Lower leg skin (tissue), 3 donors: ENCODE results near the gene LMOD2.

Experiments used
- POLR2A ChIP-seq, 2 donors: fragments of 450-650 bp; IDR thresholded peaks; one replicate each; pipeline ENCODE4 v1.6.1; 2016 to 2017; ENCODE audit warnings: antibody characterized with exemption in 2 of 2, mild to moderate bottlenecking in 1 of 2, moderate library complexity in 1 of 2
- TF ChIP-seq, protein P1 (sequence below), 3 donors: fragments of 450-650 bp; IDR thresholded peaks; one replicate each; pipeline ENCODE4 v1.5.1; 2016; ENCODE audit warnings: antibody characterized with exemption in 3 of 3, mild to moderate bottlenecking in 3 of 3, moderate library complexity in 2 of 3

GRCh38 chr7:123608991-123609882 is 46.4 kb upstream of the LMOD2 start:
- TF ChIP-seq, protein P1, sequence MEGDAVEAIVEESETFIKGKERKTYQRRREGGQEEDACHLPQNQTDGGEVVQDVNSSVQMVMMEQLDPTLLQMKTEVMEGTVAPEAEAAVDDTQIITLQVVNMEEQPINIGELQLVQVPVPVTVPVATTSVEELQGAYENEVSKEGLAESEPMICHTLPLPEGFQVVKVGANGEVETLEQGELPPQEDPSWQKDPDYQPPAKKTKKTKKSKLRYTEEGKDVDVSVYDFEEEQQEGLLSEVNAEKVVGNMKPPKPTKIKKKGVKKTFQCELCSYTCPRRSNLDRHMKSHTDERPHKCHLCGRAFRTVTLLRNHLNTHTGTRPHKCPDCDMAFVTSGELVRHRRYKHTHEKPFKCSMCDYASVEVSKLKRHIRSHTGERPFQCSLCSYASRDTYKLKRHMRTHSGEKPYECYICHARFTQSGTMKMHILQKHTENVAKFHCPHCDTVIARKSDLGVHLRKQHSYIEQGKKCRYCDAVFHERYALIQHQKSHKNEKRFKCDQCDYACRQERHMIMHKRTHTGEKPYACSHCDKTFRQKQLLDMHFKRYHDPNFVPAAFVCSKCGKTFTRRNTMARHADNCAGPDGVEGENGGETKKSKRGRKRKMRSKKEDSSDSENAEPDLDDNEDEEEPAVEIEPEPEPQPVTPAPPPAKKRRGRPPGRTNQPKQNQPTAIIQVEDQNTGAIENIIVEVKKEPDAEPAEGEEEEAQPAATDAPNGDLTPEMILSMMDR (IDR thresholded peaks at IDR 0.05) = no peak
- no peak for TF ChIP-seq POLR2A (IDR thresholded peaks at IDR 0.05)
